HG03558 (cell line): ENCODE results near the gene C1R.
"Not testable (repeated sequence)": the region's sequence is repeated elsewhere in the genome, so short reads cannot be mapped to it uniquely, and the experiment has no call there.

Experiments used
- ATAC-seq: cut with Tn5 transposase; IDR thresholded peaks from one replicate; pipeline ENCODE4 v1.9.1; 2021; ENCODE audit warnings: moderate number of reproducible peaks; ENCODE audit not compliant: unreplicated experiment; ENCODE audit errors: extremely low read depth

Gene C1R

GRCh38 chr12:7073946-7074345 is 18.3 kb downstream of the C1R start:
- no peak for ATAC-seq

DNA sequence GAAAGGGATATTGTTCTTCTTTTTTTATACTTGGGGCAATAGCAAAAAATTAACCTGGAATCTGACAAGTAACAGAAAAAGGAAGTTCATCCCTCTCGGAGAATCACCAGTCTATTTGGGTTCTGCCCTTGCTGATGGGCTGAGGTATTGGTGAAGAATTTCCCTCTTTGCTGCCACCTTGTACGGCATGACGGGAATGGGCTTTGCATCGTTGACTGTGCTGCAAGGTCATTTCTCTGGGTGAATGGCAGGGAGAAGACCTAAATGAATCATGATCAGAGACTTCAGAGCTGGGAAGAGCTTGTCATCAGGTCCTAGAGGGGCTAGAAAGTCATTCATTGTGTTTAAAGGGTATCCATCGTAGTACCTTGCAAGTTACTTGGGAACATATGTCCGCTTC is 19.7 kb downstream of the C1R start:
- ATAC-seq: no peak

DNA sequence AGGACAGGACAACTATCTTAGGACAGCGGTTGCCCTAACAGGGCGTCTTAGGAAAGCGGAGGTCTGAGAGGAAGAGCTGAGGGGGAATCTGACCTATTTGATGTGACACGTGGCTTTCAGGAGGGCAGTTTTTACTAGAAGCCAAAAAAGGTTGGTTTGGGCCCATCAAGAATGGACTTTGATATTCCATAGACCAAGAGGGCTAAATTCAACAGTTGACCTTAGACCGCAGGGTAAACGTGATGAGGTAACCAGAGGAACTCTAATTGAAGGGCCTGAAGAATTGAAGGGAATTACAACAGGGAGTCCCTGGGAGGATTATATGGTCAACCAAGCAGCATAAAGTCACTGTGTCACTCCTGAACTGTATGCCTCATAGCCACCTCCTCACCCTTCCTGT is 20.2 kb downstream of the C1R start:
- no peak for ATAC-seq

GRCh38 chr12:7069386-7069785 is 22.9 kb downstream of the C1R start:
- ATAC-seq: no peak

- no peak for ATAC-seq
These were observed 23.3 kb downstream of the C1R start for GRCh38 chr12:7068994-7069346.

- ATAC-seq: no peak
These were observed 23.8 kb downstream of the C1R start for GRCh38 chr12:7068240-7068993.

- no peak for ATAC-seq
These were observed 25.1 kb downstream of the C1R start for GRCh38 chr12:7067096-7067495.

DNA sequence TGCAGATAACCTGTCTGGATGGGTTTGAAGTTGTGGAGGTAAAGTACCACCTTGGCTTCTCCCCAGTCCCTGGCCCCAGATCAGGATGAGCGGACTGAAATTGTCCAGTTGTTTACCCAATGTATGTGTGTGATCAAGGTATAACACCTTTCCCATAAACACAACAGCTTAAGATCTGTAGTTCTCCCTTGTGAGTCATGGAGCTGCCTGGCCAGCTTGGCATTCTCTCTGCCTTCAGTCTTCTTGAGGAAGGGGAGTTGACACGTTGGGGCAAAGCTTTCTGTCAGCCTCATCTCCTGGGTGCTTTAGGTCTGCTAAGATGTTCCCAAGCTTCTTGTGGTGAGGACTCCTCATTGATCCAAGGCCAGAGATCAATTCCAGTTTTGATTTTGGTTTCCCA is 25.6 kb downstream of the C1R start:
- ATAC-seq: no peak

DNA sequence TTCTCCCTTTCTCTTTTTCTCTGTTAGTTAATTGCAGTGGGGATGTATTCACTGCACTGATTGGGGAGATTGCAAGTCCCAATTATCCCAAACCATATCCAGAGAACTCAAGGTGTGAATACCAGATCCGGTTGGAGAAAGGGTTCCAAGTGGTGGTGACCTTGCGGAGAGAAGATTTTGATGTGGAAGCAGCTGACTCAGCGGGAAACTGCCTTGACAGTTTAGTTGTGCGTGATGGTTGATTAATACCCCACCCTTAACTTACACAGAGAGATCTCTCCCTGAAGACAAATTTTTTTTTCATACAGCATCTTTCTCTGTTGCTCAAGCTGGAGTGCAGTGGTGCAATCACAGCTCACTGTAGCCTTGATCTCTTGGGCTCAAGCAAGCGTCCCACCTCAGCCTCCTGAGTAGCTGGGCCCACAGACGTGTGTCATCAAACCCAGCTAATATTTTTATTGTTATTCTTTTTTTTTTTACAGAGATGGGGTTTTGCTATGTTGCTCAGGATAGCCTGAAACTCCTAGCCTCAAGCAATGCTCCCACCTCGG is 27.1 kb downstream of the C1R start:
- ATAC-seq: no peak

DNA sequence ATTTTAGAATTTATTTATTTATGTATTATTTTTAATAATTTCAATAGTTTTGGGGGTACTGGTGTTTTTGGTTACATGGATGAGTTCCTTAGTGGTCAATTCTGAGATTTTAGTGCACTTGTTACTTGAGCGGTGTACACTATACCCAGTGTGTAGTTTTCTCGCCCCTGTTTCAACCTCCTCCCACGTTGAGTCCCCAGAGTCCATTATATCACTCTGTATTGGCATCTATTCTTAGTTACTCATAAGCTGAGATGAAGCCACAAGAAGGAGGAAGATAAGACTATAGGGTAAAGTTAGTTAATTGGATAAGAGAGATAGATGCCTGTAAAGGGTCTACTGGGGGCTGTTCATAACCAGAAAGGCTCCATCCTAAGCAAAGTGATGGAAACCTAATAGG is 27.7 kb downstream of the C1R start:
- ATAC-seq: no peak

- no peak for ATAC-seq
These were observed 30.6 kb downstream of the C1R start for GRCh38 chr12:7061596-7061995.

DNA sequence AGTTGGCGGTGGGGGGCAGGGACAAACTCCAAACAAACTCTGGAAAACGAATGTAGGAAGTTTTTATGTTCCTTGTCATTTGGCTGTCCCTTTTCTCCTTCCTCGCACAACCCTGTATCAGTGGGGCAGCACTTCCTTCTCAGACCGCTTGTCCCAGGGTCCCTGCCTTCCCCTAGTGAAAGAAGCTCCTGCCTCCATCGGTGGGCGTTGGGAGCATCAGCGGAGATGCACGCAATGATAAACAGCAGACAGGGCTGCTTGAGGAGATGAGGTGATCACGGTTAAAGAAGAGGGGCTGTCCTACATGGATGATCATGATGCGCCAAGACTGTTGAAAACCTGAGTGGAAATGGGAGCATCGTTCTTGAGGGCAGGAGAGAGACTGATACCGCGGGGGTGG is 31.1 kb downstream of the C1R start:
- ATAC-seq: no peak

- ATAC-seq: no peak
These were observed 31.8 kb downstream of the C1R start, which contains the start of gene C1S for GRCh38 chr12:7060353-7060954. Gene C1S, plus strand, starts transcription at chr12:7060718. Its CDS starts 1,195 bp downstream, at chr12:7061913.

- ATAC-seq: no peak
These were observed 32.5 kb downstream of the C1R start for GRCh38 chr12:7059780-7060179.

DNA sequence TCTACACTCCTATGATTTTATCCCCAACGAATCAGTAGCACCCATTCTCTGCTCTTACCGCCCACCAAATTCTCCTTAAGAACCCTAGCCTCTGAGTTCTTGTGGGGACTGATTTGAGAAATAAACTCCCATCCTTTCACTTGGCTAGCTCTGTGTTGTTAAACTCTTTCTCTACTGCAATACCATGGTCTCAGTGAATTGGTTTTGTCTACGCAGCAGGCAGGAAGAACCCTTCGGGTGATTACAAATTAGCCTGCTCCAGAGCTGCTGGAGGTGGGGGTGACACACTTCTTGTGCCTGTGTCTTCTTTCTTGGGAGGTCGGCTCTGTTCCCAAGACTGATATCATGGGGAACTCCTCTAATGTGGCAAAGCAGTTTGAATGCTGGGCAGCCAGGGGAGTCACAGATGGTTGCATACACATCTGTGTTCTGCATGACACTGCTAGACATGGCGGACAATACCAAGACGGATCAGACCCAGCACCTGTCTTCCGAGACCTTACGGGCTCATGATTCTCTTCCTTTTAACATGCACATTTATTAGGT is 33.3 kb downstream of the C1R start:
- ATAC-seq: no peak

- ATAC-seq: no peak
These were observed 33.9 kb downstream of the C1R start for GRCh38 chr12:7058163-7058845.

DNA sequence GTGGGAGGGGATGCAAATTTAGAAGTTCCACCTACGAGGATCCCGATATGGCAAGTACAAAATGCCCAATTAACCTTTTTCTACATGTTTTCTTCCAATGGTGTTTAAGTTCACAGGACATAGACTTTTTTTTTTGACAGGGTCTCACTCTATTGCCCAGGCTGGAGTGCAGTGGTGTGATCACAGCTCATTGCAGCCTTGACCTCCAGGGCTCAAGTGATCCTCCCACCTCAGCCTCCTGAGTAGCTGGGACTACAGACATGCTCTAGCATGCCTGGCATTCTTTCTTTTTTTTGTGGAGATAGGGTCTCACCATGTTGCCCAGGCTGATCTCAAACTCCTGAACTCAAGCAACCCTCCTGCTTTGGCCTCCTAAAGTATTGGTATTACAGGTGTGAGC is 36.5 kb downstream of the C1R start:
- ATAC-seq: not testable (repeated sequence)

DNA sequence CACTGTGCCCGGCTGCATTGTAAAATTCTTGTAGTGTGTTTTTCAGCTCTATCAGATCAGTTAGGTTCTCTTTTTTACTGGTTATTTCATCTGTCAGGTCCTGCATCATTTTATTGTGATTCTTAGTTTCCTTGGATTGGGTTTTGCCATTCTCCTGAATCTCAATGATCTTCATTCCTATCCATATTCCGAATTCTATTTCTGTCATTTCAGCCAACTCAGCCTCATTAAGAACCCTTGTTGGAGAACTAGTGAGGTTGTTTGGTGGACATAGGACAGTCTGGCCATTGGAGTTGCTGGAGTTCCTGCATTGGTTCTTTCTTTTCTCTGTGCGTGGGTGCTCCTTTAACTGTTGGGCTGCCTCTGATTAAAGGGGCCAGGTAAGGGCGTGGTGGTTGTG is 37.3 kb downstream of the C1R start:
- ATAC-seq: no peak

DNA sequence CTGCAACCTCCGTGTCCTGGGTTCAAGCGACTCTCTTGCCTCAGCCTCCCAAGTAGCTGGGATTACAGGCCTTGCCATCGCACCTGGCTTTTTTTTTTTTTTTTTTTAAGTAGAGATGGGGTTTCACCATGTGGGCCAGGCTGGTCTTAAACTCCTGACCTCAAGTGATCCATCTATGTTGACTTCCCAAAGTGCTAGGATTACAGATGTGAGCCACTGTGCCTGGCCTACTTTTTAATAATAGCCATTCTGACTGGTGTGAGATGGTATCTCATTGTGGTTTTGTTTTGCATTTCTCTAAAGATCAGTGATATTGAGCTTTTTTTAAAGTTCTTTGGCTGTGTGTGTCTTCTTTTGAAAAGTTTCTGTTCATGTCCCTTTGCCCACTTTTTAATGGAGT is 42.3 kb downstream of the C1R start:
- ATAC-seq: not testable (repeated sequence)

- not testable (repeated sequence) for ATAC-seq
These were observed 42.7 kb downstream of the C1R start for GRCh38 chr12:7049445-7049951.

DNA sequence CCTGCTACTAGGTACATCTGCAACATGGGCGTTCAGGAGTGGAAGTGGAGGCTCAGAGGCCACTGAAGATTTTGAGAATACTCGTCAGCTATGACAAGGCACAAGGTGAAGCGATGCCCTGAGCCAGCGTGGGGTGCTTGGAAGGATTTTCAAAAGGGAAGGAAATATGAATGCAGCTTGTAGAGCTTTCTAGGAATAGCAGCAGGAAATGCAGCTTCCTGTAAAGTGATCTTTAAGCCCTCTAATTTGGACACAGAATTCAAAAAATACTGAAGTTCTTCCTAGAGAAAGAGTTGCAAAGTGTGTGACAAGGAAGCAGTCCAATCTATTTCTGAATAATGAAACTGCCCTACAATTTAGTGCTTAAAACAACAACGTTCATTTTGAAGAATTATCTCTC is 44.9 kb downstream of the C1R start:
- ATAC-seq: no peak
